Measurements from ENCODE around the gene POMGNT1. TPM values are rescaled to one million over a fixed set of nuclear protein-coding genes. Genes with fewer than 3 reads are reported as not detected.
"Not testable (repeated sequence)": the region's sequence is repeated elsewhere in the genome, so short reads cannot be mapped to it uniquely, and the experiment has no call there.

POMGNT1 gene
- total and polyA plus RNA-seq, 10 of the 15 experiments (the other 5 are each of a cell fraction or from before 2014, with no cell fraction given), result 8.6 to 35.2 (median 29.5) TPM

DNA sequence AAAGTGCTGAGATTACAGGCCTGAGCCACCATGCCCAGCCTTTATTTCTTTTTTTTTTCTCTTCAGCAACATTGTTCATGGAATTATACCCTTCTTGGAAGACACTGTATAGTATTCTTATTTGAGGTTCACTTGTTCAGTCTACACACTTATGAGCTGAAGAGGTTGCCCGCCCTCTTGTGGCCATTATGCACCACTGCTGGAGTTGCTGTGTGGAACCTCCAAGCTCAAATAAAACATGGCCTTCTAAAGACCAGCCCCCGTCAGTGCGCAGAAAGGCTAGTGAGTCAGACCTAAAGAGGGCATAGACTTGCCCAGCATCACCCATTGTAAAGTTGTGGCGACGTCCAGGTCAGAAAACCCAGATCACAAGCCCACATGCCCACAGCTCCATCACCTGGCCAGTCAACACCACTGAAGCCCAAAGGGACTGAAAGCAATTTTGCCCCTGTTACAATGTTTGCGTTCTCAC is 25.3 kb upstream of the POMGNT1 start (continued):
- TF ChIP-seq MEF2A (IDR thresholded peaks at IDR 0.05; ENCODE audit: insufficient read depth, low read depth, low read length), result no peak
- TF ChIP-seq, protein P1, sequence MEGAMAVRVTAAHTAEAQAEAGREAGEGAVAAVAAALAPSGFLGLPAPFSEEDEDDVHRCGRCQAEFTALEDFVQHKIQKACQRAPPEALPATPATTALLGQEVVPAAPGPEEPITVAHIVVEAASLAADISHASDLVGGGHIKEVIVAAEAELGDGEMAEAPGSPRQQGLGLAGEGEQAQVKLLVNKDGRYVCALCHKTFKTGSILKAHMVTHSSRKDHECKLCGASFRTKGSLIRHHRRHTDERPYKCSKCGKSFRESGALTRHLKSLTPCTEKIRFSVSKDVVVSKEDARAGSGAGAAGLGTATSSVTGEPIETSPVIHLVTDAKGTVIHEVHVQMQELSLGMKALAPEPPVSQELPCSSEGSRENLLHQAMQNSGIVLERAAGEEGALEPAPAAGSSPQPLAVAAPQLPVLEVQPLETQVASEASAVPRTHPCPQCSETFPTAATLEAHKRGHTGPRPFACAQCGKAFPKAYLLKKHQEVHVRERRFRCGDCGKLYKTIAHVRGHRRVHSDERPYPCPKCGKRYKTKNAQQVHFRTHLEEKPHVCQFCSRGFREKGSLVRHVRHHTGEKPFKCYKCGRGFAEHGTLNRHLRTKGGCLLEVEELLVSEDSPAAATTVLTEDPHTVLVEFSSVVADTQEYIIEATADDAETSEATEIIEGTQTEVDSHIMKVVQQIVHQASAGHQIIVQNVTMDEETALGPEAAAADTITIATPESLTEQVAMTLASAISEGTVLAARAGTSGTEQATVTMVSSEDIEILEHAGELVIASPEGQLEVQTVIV (IDR thresholded peaks at IDR 0.05; ENCODE audit: borderline replicate concordance, partially characterized antibody), result no peak
- peak; percentile 33 for TF ChIP-seq RELA (IDR thresholded peaks at IDR 0.05; ENCODE audit: borderline replicate concordance, partially characterized antibody)
- TF ChIP-seq TAF1 (IDR thresholded peaks at IDR 0.05; ENCODE audit: borderline replicate concordance, low read depth, low read length), result no peak
- TF ChIP-seq SMARCA5 (IDR thresholded peaks at IDR 0.05), result peak; percentile 93
- peak; percentile 70; the same call in 1 of the 2 replicates for TF ChIP-seq SMC3 (IDR thresholded peaks at IDR 0.05; ENCODE audit: borderline replicate concordance, low read length)
- no peak for TF ChIP-seq ZNF622 (IDR thresholded peaks at IDR 0.05)
- TF ChIP-seq EED (IDR thresholded peaks at IDR 0.05; ENCODE audit: low read depth), result 0 out of 2 replicates have a peak, but pooled peaks have one; percentile 8
- TF ChIP-seq, protein P2, sequence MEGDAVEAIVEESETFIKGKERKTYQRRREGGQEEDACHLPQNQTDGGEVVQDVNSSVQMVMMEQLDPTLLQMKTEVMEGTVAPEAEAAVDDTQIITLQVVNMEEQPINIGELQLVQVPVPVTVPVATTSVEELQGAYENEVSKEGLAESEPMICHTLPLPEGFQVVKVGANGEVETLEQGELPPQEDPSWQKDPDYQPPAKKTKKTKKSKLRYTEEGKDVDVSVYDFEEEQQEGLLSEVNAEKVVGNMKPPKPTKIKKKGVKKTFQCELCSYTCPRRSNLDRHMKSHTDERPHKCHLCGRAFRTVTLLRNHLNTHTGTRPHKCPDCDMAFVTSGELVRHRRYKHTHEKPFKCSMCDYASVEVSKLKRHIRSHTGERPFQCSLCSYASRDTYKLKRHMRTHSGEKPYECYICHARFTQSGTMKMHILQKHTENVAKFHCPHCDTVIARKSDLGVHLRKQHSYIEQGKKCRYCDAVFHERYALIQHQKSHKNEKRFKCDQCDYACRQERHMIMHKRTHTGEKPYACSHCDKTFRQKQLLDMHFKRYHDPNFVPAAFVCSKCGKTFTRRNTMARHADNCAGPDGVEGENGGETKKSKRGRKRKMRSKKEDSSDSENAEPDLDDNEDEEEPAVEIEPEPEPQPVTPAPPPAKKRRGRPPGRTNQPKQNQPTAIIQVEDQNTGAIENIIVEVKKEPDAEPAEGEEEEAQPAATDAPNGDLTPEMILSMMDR (IDR thresholded peaks at IDR 0.05 in 2 of 3, conservative IDR thresholded peaks at IDR 0.05 in 1 of 3; ENCODE audit: control insufficient read depth in 2 of 3, extremely low read depth in 1 of 3, insufficient read depth in 1 of 3, low read depth in 3 of 3, low read length in 3 of 3), result peak; percentile 82 to 99 (median 89)
- TF ChIP-seq YY1 (IDR thresholded peaks at IDR 0.05; ENCODE audit: low read depth, low read length), result peak; percentile 76

DNA sequence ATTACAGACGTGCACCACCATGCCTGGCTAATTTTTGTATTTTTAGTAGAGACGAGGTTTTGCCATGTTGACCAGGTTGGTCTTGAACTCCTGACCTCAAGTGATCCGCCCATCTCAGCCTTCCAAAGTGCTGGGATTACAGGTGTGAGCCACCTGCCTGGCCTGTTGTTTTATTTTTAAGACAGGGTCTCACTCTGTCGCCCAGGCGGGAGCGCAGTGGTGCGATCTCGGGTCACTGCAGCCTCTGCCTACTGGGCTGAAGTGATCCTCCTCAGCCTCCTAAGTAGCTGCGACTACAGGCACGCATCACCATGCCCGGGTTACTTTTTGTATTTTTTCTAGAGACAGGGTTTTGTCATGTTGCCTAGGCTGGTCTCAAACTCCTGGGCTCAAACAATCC is 24.8 kb upstream of the POMGNT1 start:
- H3K27ac ChIP-seq (ENCODE audit: control insufficient read depth, insufficient read depth); H3K79me2 ChIP-seq (ENCODE audit: control insufficient read depth, insufficient read depth, low read length); H3K9me3 ChIP-seq (replicated peaks; ENCODE audit: control insufficient read depth, insufficient read depth, low read length); FAIRE-seq; H4K20me1 ChIP-seq (ENCODE audit: control insufficient read depth, insufficient read depth); H3K4me3 ChIP-seq; H3K4me2 ChIP-seq (ENCODE audit: control insufficient read depth, insufficient read depth); H3K9ac ChIP-seq (ENCODE audit: control insufficient read depth, insufficient read depth, low read length); H3K27me3 ChIP-seq (replicated peaks in 1 of 2; ENCODE audit: control insufficient read depth in 2 of 2, insufficient read depth in 2 of 2, low read length in 1 of 2); DNase-seq (ENCODE audit: low read depth, low spot score); H3K4me1 ChIP-seq (ENCODE audit: control insufficient read depth, insufficient read depth, low read length); H3K36me3 ChIP-seq (ENCODE audit: control insufficient read depth in 2 of 2, insufficient read depth in 2 of 2, low read length in 1 of 2); in situ Hi-C loops (cut with MboI); BruUV-seq (replicated peaks): not testable (repeated sequence)
- SMC1A ChIA-PET (ENCODE audit: uncharacterized antibody, unreplicated experiment), result interaction anchor here (0.8 to 5.9 kb wide), 20 partner anchors 9 to 189 kb away, joined by 3 to 52 read pairs (median 6); partner anchors contain the start of genes LURAP1, P3R3URF, RAD54L and TSPAN1
- peak; percentile 15; the same call in 2 of the 3 replicates for ATAC-seq
- WGBS (ENCODE audit: insufficient coverage, insufficient replicate concordance, low lambda C conversion rate, missing lambda C conversion rate), result 12% methylated on average over 11 of the region's 11 CpGs
- CTCF ChIA-PET, result interaction anchor here (0.6 to 9.7 kb wide), 46 partner anchors 8 to 647 kb away, joined by 3 to 123 read pairs (median 5); partner anchors contain the start of genes GPBP1L1, LURAP1, POMGNT1 and RAD54L
- H2AFZ ChIP-seq (ENCODE audit: control insufficient read depth, low read depth, low read length), result peak overlapping the region; percentile 58
- RAD21 ChIA-PET (ENCODE audit: unreplicated experiment), result interaction anchor here (0.8 to 5.1 kb wide), 17 partner anchors 9 to 647 kb away, joined by 3 to 63 read pairs (median 5); partner anchors contain the start of genes P3R3URF, POMGNT1 and RAD54L
- POLR2A ChIA-PET, result interaction anchor here (1.5 kb wide), 1 partner anchor 23 kb away, joined by 9 read pairs; no protein-coding TSS in a partner anchor
- intact Hi-C loops (cut with micrococcal nuclease; ENCODE audit: unreplicated experiment), result loop anchor here (1.0 kb wide), 2 partner anchors 43 to 186 kb away; no protein-coding TSS in a partner anchor
